Esophagus squamous epithelium (tissue), 5 donors: ENCODE results near the gene ASB13. TPM values are rescaled to one million over a fixed set of nuclear protein-coding genes. Genes with fewer than 3 reads are reported as not detected.
"Not testable (repeated sequence)": the region's sequence is repeated elsewhere in the genome, so short reads cannot be mapped to it uniquely, and the experiment has no call there.

Experiments
- DNase-seq: peaks from one replicate; lab custom pipeline; 2025; lab: John Stamatoyannopoulos, UW
- H3K27ac ChIP-seq, 4 donors: fragments of 200-600 bp; sonication (generic); one replicate each; pipeline ENCODE4 v1.5.1; 2016 to 2019; ENCODE audit warnings: mild to moderate bottlenecking in 1 of 4
- H3K27me3 ChIP-seq, 4 donors: fragments of 200-600 bp; sonication (generic); 1 replicate in 3 of 4; 2 replicates in 1 of 4; pipeline versions ENCODE4 v1.5.1 to v1.6.0; 2017 to 2021; ENCODE audit warnings: antibody characterized with exemption in 1 of 4
- H3K36me3 ChIP-seq, 3 donors: fragments of 200-600 bp; sonication (generic); one replicate each; pipeline ENCODE4 v1.5.1; 2016 to 2019
- H3K4me1 ChIP-seq, 3 donors: fragments of 200-600 bp; sonication (generic); one replicate each; pipeline ENCODE4 v1.5.1; 2017 to 2019
- H3K4me3 ChIP-seq, 4 donors: fragments of 200-600 bp; sonication (generic); 1 replicate in 3 of 4; 2 replicates in 1 of 4; pipeline ENCODE4 v1.5.1; 2016 to 2019; ENCODE audit warnings: mild to moderate bottlenecking in 2 of 4, moderate library complexity in 1 of 4
- H3K9me3 ChIP-seq, 3 donors: fragments of 200-600 bp; sonication (generic); one replicate each; pipeline ENCODE4 v1.5.1; 2016 to 2019
- POLR2A ChIP-seq, 4 donors: fragments of 450-650 bp; IDR thresholded peaks; one replicate each; pipeline ENCODE4 v1.6.1; 2017; ENCODE audit warnings: antibody characterized with exemption in 4 of 4, mild to moderate bottlenecking in 4 of 4, moderate library complexity in 3 of 4
- WGBS, 2 donors: methylation state at CpG; one replicate each; pipeline ENCODE4 v1.1.5; 2018; 5-methylcytosine and 5-hydroxymethylcytosine counted together
- intact Hi-C: fragments of 100-400 bp; cut with DNase I; formaldehyde crosslinking; loops from one replicate; pipeline ENCODE4 v1.15.0; 2022
- total RNA-seq, 4 donors: library from RNA; depleted of rRNA; stranded (reverse); fragments of >200 nt; gene quantifications; one replicate each; pipeline ENCODE4 v1.1.0, GENCODE V29; 2016
- TF ChIP-seq, protein P1 (sequence below), 6 experiments: fragments of 450-650 bp in 4 of 6; fragments of 200-600 bp in 2 of 6; sonication (generic) in 2 of 6; IDR thresholded peaks; one replicate each; pipeline ENCODE4 v1.5.1; 2016 to 2019; ENCODE audit warnings: antibody characterized with exemption in 6 of 6, mild to moderate bottlenecking in 4 of 6, moderate library complexity in 4 of 6
- donor health status: DM: yes; HTN: yes; CAD: no.

ASB13 gene
- total RNA-seq, 4 donors from 2014 or later, result 9.6 to 29.0 (median 15.7) TPM

DNA sequence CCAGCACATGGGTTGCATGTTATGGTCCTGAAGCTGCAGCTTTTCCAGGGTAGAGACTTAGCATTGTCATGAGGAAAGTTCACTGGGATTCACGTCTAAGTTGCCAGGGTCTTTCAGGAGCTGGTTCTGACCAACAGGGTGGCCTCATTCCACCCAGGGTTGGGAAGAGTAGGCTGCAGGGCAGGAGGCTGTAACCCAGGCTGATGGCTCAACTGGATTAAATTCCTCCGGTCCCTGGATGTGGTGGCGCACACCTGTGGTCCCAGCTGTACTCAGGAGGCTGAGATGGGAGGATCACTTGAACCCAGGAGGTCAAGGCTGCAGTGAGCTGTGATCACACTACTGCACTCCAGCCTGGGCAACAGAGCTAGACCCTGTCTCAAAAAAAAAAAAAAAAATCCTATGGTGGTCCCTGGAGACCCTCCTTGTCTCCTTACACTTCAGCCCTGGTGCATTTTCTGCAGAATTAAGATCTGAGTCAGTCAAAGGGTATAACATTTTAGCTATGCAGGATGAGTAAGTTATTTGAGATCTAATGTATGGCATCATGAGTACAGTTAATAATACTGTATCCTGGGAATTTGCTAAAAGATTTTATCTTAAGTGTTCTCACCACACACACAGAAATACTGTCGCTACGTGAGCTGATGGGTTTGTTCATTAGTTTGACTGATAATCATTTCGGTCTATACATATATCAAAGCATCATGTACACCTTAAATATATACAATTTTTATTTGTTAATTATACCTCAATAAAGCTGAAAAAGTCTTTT is 44.0 kb downstream of the ASB13 start:
- Histone ChIP-seq H3K36me3 (no peaks in the 10 kb centered on the region), H3K27me3 (no peaks in the 10 kb centered on the region), H3K27ac (peak overlapping the region in 3 of 4 donors; percentile 49 to 79 (median 67)), H3K4me1 (peaks cover 11 to 51% (median 36%) of the 10 kb centered on the region in 3 donors), H3K4me3 (no peak overlapping the region), H3K9me3 (no peaks in the 10 kb centered on the region)
- TF ChIP-seq, protein P1, sequence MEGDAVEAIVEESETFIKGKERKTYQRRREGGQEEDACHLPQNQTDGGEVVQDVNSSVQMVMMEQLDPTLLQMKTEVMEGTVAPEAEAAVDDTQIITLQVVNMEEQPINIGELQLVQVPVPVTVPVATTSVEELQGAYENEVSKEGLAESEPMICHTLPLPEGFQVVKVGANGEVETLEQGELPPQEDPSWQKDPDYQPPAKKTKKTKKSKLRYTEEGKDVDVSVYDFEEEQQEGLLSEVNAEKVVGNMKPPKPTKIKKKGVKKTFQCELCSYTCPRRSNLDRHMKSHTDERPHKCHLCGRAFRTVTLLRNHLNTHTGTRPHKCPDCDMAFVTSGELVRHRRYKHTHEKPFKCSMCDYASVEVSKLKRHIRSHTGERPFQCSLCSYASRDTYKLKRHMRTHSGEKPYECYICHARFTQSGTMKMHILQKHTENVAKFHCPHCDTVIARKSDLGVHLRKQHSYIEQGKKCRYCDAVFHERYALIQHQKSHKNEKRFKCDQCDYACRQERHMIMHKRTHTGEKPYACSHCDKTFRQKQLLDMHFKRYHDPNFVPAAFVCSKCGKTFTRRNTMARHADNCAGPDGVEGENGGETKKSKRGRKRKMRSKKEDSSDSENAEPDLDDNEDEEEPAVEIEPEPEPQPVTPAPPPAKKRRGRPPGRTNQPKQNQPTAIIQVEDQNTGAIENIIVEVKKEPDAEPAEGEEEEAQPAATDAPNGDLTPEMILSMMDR (IDR thresholded peaks at IDR 0.05), result no peak
- no peak for TF ChIP-seq POLR2A (IDR thresholded peaks at IDR 0.05)
- no peak for DNase-seq
- intact Hi-C loops, result loop anchor here (5.0 to 10.0 kb wide), 2 partner anchors 180 to 808 kb away; no protein-coding TSS in a partner anchor
- 80 to 82% methylated on average over 4 of the region's 6 CpGs for WGBS, 2 donors

- DNase-seq, H3K27me3 ChIP-seq, H3K27ac ChIP-seq, H3K9me3 ChIP-seq, H3K4me3 ChIP-seq, H3K36me3 ChIP-seq: not testable (repeated sequence)
- H3K4me1 ChIP-seq, result peaks cover 11 to 58% (median 44%) of the 10 kb centered on the region in 3 donors
- 86 to 88% methylated on average over 5 to 6 of the region's 6 CpGs for WGBS, 2 donors
- intact Hi-C loops, result loop anchor here (5.0 to 10.0 kb wide), 2 partner anchors 179 to 807 kb away; no protein-coding TSS in a partner anchor
These were observed 45.0 kb downstream of the ASB13 start for GRCh38 chr10:5621371-5621770.

DNA sequence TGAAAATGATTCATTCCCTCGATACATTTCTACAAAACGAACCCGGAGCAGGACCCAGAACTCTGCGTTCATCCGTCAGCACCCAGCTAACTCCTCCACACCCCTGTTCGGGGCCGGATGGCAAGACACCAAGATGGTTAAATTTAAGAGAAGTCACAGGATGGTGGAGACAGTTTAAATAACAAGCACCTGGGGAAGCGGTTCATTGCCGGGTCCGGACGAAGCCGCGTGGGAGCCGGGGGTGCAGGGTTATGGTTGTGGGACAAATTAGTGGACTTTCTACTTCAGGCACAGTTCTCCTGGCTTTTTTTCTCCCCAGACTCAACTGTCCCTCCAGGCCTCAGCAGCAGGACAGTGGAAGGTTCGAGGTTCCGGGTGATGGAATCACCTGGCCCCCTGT is 45.4 kb downstream of the ASB13 start:
- Histone ChIP-seq H3K9me3 (no peaks in the 10 kb centered on the region), H3K27me3 (no peaks in the 10 kb centered on the region), H3K27ac (peak overlapping the region in 2 of 4 donors; percentile 42 to 43), H3K4me3 (no peak overlapping the region), H3K36me3 (no peaks in the 10 kb centered on the region), H3K4me1 (peaks cover 11 to 55% (median 44%) of the 10 kb centered on the region in 3 donors)
- DNase-seq, result no peak
- intact Hi-C loops, result loop anchor here (5.0 to 10.0 kb wide), 2 partner anchors 179 to 806 kb away; no protein-coding TSS in a partner anchor
- WGBS, 2 donors, result 84 to 85% methylated on average over 12 to 13 of the region's 16 CpGs
- TF ChIP-seq, protein P1 (IDR thresholded peaks at IDR 0.05), result no peak
- no peak for TF ChIP-seq POLR2A (IDR thresholded peaks at IDR 0.05)

- peaks cover 11 to 61% (median 47%) of the 10 kb centered on the region in 3 donors for H3K4me1 ChIP-seq
- WGBS, 2 donors, result 77 to 88% methylated on average over 6 to 9 of the region's 11 CpGs
- no peaks in the 10 kb centered on the region for H3K27me3 ChIP-seq
- H3K36me3 ChIP-seq, result no peaks in the 10 kb centered on the region
- TF ChIP-seq, protein P1 (IDR thresholded peaks at IDR 0.05), result no peak
- no peak for DNase-seq
- intact Hi-C loops, result loop anchor here (5.0 to 10.0 kb wide), 2 partner anchors 178 to 805 kb away; no protein-coding TSS in a partner anchor
- peak overlapping the region in 3 of 4 donors; percentile 22 to 43 (median 42) for H3K27ac ChIP-seq
- no peaks in the 10 kb centered on the region for H3K9me3 ChIP-seq
- H3K4me3 ChIP-seq, result no peak overlapping the region
These were observed 46.1 kb downstream of the ASB13 start for GRCh38 chr10:5620223-5620721.

GRCh38 chr10:5619362-5620211 is 46.8 kb downstream of the ASB13 start:
- TF ChIP-seq, protein P1 (IDR thresholded peaks at IDR 0.05), result no peak
- TF ChIP-seq POLR2A (IDR thresholded peaks at IDR 0.05), result no peak
- Histone ChIP-seq H3K9me3 (no peaks in the 10 kb centered on the region), H3K4me3 (no peak overlapping the region), H3K4me1 (peaks cover 11 to 67% (median 47%) of the 10 kb centered on the region in 3 donors), H3K27me3 (no peaks in the 10 kb centered on the region), H3K27ac (peak overlapping the region in 3 of 4 donors; percentile 22 to 43 (median 42)), H3K36me3 (no peaks in the 10 kb centered on the region)
- DNase-seq, result no peak
- 60 to 65% methylated on average over 12 to 14 of the region's 16 CpGs for WGBS, 2 donors
- intact Hi-C loops, result loop anchor here (5.0 to 10.0 kb wide), 2 partner anchors 177 to 805 kb away; no protein-coding TSS in a partner anchor
